K562 (cell line): Measurements from ENCODE around the gene SLC26A8. TPM values are rescaled to one million over a fixed set of nuclear protein-coding genes. Genes with fewer than 3 reads are reported as not detected.

ENCODE experiments used
- ATAC-seq: fragments of 200-7000 bp; cut with Tn5 transposase; 3 replicates; pipeline ENCODE4 v1.9.1; 2020; ENCODE audit warnings: moderate library complexity
- BruUV-seq: library from RNA; stranded (reverse); fragments of 400-500 nt; replicated peaks from 2 replicates; lab custom pipeline; 2021; lab: Mats Ljungman, UMichigan
- CTCF ChIA-PET: fragments of 300-600 bp; formaldehyde crosslinking; extraction: SDS; loops from one replicate; lab custom pipeline; 2021; ENCODE audit warnings: low intra/inter-chr PET ratio; lab: Yijun Ruan, JAX
- POLR2A ChIA-PET: fragments of 300-600, 350-650 bp; sonication (Branson Sonifier 250); formaldehyde crosslinking; extraction: SDS; loops from one replicate; lab custom pipeline; 2021; ENCODE audit warnings: antibody characterized with exemption, inconsistent platforms; lab: Yijun Ruan, JAX
- DNase-seq, 4 experiments: peaks; one replicate each; pipeline versions ENCODE4 v3.0.0 to v3.0.0-alpha.2; 2011 to 2018; ENCODE audit warnings: low spot score in 3 of 4, mixed read lengths in 3 of 4; ENCODE audit errors: extremely low read depth in 1 of 4
- FAIRE-seq: peaks from 2 replicates; lab custom pipeline; 2011; peaks lifted over from hg19 to GRCh38; lab: Jason Lieb, UNC
- H2AFZ ChIP-seq: 2 replicates; pipeline ENCODE4 v1.6.0; 2011; ENCODE audit warnings: low read depth, low read length, control low read depth, inconsistent platforms
- H3K27ac ChIP-seq: fragments of 200-600 bp; 3 replicates; pipeline ENCODE4 v1.8.0; 2011; ENCODE audit warnings: low read depth, mild to moderate bottlenecking, control low read depth, inconsistent platforms, low read length, moderate library complexity, mixed read lengths; ENCODE audit errors: extremely low read depth
- H3K27me3 ChIP-seq, 2 experiments: fragments of 300-600 bp in 1 of 2; 2 replicates in 1 of 2; 3 replicates in 1 of 2; pipeline versions ENCODE4 v1.6.0 to v1.8.0; 2011; ENCODE audit warnings: inconsistent platforms in 2 of 2, low read length in 2 of 2, mild to moderate bottlenecking in 1 of 2, mixed read lengths in 1 of 2, moderate library complexity in 1 of 2; ENCODE audit not compliant: control insufficient read depth in 2 of 2, insufficient read depth in 2 of 2
- H3K36me3 ChIP-seq: fragments of 300-600 bp; 3 replicates; pipeline ENCODE4 v1.8.0; 2011; ENCODE audit warnings: mild to moderate bottlenecking, low read length, inconsistent platforms; ENCODE audit not compliant: control insufficient read depth, insufficient read depth
- H3K4me1 ChIP-seq, 2 experiments: fragments of 200-600 bp in 1 of 2; replicated peaks in 1 of 2; 2 replicates in 1 of 2; 3 replicates in 1 of 2; pipeline versions ENCODE4 v1.5.1 to v1.8.0; 2011; ENCODE audit warnings: inconsistent platforms in 2 of 2, low read length in 2 of 2, mild to moderate bottlenecking in 1 of 2, mixed read lengths in 1 of 2, moderate library complexity in 1 of 2; ENCODE audit not compliant: control insufficient read depth in 2 of 2, insufficient read depth in 2 of 2
- H3K4me2 ChIP-seq: 2 replicates; pipeline ENCODE4 v1.6.1; 2011; ENCODE audit warnings: low read length, control low read depth, inconsistent platforms, mixed read lengths; ENCODE audit not compliant: insufficient read depth
- H3K4me3 ChIP-seq: fragments of 200-600 bp; sonication (generic), shearing (Covaris generic); 2 replicates; pipeline ENCODE4 v1.5.1; 2016; ENCODE audit warnings: control low read depth, inconsistent platforms
- H3K79me2 ChIP-seq: fragments of 200-600 bp; 3 replicates; pipeline ENCODE4 v1.8.0; 2011; ENCODE audit warnings: low read length, inconsistent platforms; ENCODE audit not compliant: control insufficient read depth, insufficient read depth
- H3K9ac ChIP-seq, 2 experiments: 2 replicates each; pipeline versions ENCODE4 v1.6.0 to v1.6.1; 2011; ENCODE audit warnings: low read depth in 2 of 2, low read length in 2 of 2, control low read depth in 1 of 2, inconsistent platforms in 1 of 2, mild to moderate bottlenecking in 1 of 2, mixed read lengths in 1 of 2; ENCODE audit not compliant: insufficient read depth in 1 of 2
- H3K9me1 ChIP-seq: one replicate; pipeline ENCODE4 v1.6.0; 2011; ENCODE audit warnings: inconsistent platforms, mild to moderate bottlenecking, low read length, moderate library complexity; ENCODE audit not compliant: control insufficient read depth, insufficient read depth
- H3K9me3 ChIP-seq: replicated peaks from 2 replicates; pipeline ENCODE4 v1.5.1; 2011; ENCODE audit warnings: low read depth, low read length, inconsistent platforms; ENCODE audit not compliant: control insufficient read depth, insufficient read depth
- H4K20me1 ChIP-seq: replicated peaks from 2 replicates; pipeline ENCODE4 v1.6.1; 2011; ENCODE audit warnings: low read length, inconsistent platforms, mixed read lengths; ENCODE audit not compliant: control insufficient read depth, insufficient read depth
- CBX1 ChIP-seq: sonication (generic); IDR thresholded peaks from 2 replicates; pipeline ENCODE4 v1.6.1; 2016; ENCODE audit warnings: antibody characterized with exemption, low read depth, mild to moderate bottlenecking
- CBX3 ChIP-seq, 2 experiments: IDR thresholded peaks; 1 replicate in 1 of 2; 2 replicates in 1 of 2; pipeline ENCODE4 v1.6.1; 2012; ENCODE audit warnings: inconsistent platforms in 2 of 2, low read length in 2 of 2, borderline replicate concordance in 1 of 2, control low read depth in 1 of 2
- CREB1 ChIP-seq, 2 experiments: sonication (generic) in 1 of 2; formaldehyde crosslinking in 1 of 2; IDR thresholded peaks; 2 replicates each; pipeline versions ENCODE4 v1.6.1 to v1.8.0; 2012 to 2022; ENCODE audit warnings: inconsistent platforms in 1 of 2, mild to moderate bottlenecking in 1 of 2, missing genetic modification reagents in 1 of 2, moderate library complexity in 1 of 2
- EZH2 ChIP-seq: IDR thresholded peaks from 2 replicates; pipeline ENCODE4 v1.6.1; 2012; ENCODE audit warnings: low read depth, mild to moderate bottlenecking, inconsistent platforms, low read length, borderline replicate concordance
- FUS ChIP-seq: fragments of 200-400 bp; formaldehyde crosslinking; optimal IDR thresholded peaks from 2 replicates; pipeline ENCODE3; 2017; ENCODE audit warnings: low read depth, low read length
- IFI16 ChIP-seq: fragments of 250-450 bp; sonication (Bioruptor Pico); IDR thresholded peaks from 2 replicates; pipeline ENCODE4 v2.1.2; 2022; ENCODE audit warnings: mild to moderate bottlenecking, inconsistent platforms
- JUNB ChIP-seq: fragments of 450-650 bp; formaldehyde crosslinking; conservative IDR thresholded peaks from 2 replicates; pipeline ENCODE4 v1.4.0; 2020; ENCODE audit warnings: mild to moderate bottlenecking
- MTA1 ChIP-seq: fragments of 450-650 bp; IDR thresholded peaks from 2 replicates; pipeline ENCODE4 v1.6.1; 2017; ENCODE audit warnings: borderline replicate concordance
- NBN ChIP-seq: fragments of 450-650 bp; IDR thresholded peaks from 2 replicates; pipeline ENCODE4 v1.6.1; 2016; ENCODE audit warnings: low read depth, mild to moderate bottlenecking
- OTX1 ChIP-seq: fragments of 450-650 bp; formaldehyde crosslinking; IDR thresholded peaks from 2 replicates; pipeline ENCODE4 v1.4.0; 2022; ENCODE audit warnings: mild to moderate bottlenecking
- PHTF2 ChIP-seq: fragments of 250-450 bp; sonication (Bioruptor Pico); IDR thresholded peaks from 2 replicates; pipeline ENCODE4 v1.5.0; 2021; ENCODE audit warnings: mild to moderate bottlenecking
- POU5F1 ChIP-seq: fragments of 150-350 bp; IDR thresholded peaks from 2 replicates; pipeline ENCODE4 v1.6.1; 2014; ENCODE audit warnings: borderline replicate concordance, low read length, low read depth, mild to moderate bottlenecking; ENCODE audit not compliant: partially characterized antibody
- RB1 ChIP-seq: fragments of 450-650 bp; IDR thresholded peaks from 2 replicates; pipeline ENCODE4 v1.6.1; 2017; ENCODE audit warnings: low read depth, mild to moderate bottlenecking
- SMARCA4 ChIP-seq: fragments of 450-650 bp; IDR thresholded peaks from 2 replicates; pipeline ENCODE4 v1.6.1; 2016
- SP1 ChIP-seq: sonication (generic); formaldehyde crosslinking; IDR thresholded peaks from 2 replicates; pipeline ENCODE4 v1.8.1; 2022; ENCODE audit warnings: mild to moderate bottlenecking, missing genetic modification reagents
- SPI1 ChIP-seq: IDR thresholded peaks from 2 replicates; pipeline ENCODE4 v1.6.1; 2011; ENCODE audit warnings: low read depth, low read length, control low read depth, borderline replicate concordance
- ZBTB2 ChIP-seq: fragments of 450-650 bp; IDR thresholded peaks from 2 replicates; pipeline ENCODE4 v1.6.1; 2016; ENCODE audit warnings: antibody characterized with exemption
- ZKSCAN1 ChIP-seq: fragments of 150-350 bp; IDR thresholded peaks from 2 replicates; pipeline ENCODE4 v1.6.1; 2016; ENCODE audit warnings: low read depth, low read length
- ZNF699 ChIP-seq: fragments of 250-450 bp; sonication (Bioruptor Pico); IDR thresholded peaks from 2 replicates; pipeline ENCODE4 v1.8.0; 2021; ENCODE audit warnings: mild to moderate bottlenecking, moderate library complexity; ENCODE audit not compliant: insufficient replicate concordance
- WGBS: fragments of 100-300 bp; shearing (Covaris generic); methylation state at CpG from one replicate; pipeline ENCODE4 v1.1.6; 2016; ENCODE audit warnings: low coverage, mixed read lengths; ENCODE audit not compliant: insufficient coverage; ENCODE audit errors: missing lambda C conversion rate; 5-methylcytosine and 5-hydroxymethylcytosine counted together
- in situ Hi-C: fragments of 300-500 bp; cut with MboI; formaldehyde crosslinking; loops from 4 replicates; pipeline ENCODE4 v1.15.0; 2018; ENCODE audit warnings: inconsistent platforms, mixed read lengths
- intact Hi-C: fragments of 100-400 bp; cut with micrococcal nuclease; formaldehyde crosslinking; loops from 2 replicates; pipeline ENCODE4 v1.14.2; 2022
- polyA plus RNA-seq, 8 experiments: library from polyadenylated mRNA; depleted of rRNA in 4 of 8; stranded (reverse) in 5 of 8; unstranded in 3 of 8; fragments of >200 nt; fragmentation: Nextera tagmentation in 2 of 8; fragmentation: Illumina TruSeq in 1 of 8; extraction: Ambion mirVana in 2 of 8; extraction: Trizol in 1 of 8; gene quantifications; 2 replicates each; pipeline versions ENCODE4 v1.2.1 to v1.2.3, GENCODE V29; 2011 to 2014; ENCODE audit warnings: inconsistent platforms in 1 of 8, missing spikeins in 1 of 8
- total RNA-seq, 7 experiments: library from RNA; depleted of rRNA in 6 of 7; stranded (reverse); fragments of >200 nt in 6 of 7; fragmentation: Illumina TruSeq in 2 of 7; extraction: Trizol in 2 of 7; gene quantifications; 2 replicates each; pipeline versions ENCODE4 v1.2.1 to v1.2.3, GENCODE V29; 2011 to 2021; ENCODE audit warnings: low replicate concordance in 1 of 7
- TF ChIP-seq, protein P1 (sequence below), 2 experiments: fragments of 450-650 bp; conservative IDR thresholded peaks; 2 replicates each; pipeline ENCODE4 v1.6.1; 2017; ENCODE audit warnings: mild to moderate bottlenecking in 2 of 2, moderate library complexity in 2 of 2

SLC26A8 gene
- total and polyA plus RNA-seq, 9 of the 15 experiments (the other 6 are each of a cell fraction or from before 2014, with no cell fraction given) = not detected

GRCh38 chr6:36027501-36028087 is 3.2 kb upstream of the SLC26A8 start, which contains the start of gene MAPK14:
MAPK14 (plus strand) TSS chr6:36027808; CDS start chr6:36028158, 350 bp downstream.
- Histone ChIP-seq H3K9ac (peak within 1 kb of the TSS; percentile 92 to 100), H3K36me3 (no peaks in the 10 kb centered on the region), H3K27me3 (no peaks in the 10 kb centered on the region), H3K79me2 (peaks cover 49% of the 10 kb centered on the region), H3K4me2 (peak within 1 kb of the TSS; percentile 99), H3K9me3 (no peaks in the 10 kb centered on the region), H3K4me1 (peaks cover 26 to 39% of the 10 kb centered on the region in 2 experiments), H3K9me1 (no peaks in the 10 kb centered on the region), H3K4me3 (peak within 1 kb of the TSS; percentile 92), H3K27ac (peak within 1 kb of the TSS; percentile 73), H2AFZ (peak within 1 kb of the TSS; percentile 91), H4K20me1 (0 out of 2 replicates have a peak, but pooled peaks cover 13% of the 10 kb centered on the region)
- under 1% methylated on average over 62 of the region's 62 CpGs for WGBS
- ATAC-seq (peak; percentile 91), DNase-seq (peak; percentile 97 to 100 (median 98)), FAIRE-seq (peak; percentile 97)
- intact Hi-C loops = loop anchor here (1.0 to 5.0 kb wide), 7 partner anchors 50 to 333 kb away; no protein-coding TSS in a partner anchor
- CTCF ChIA-PET = interaction anchor here (0.6 to 2.3 kb wide), 5 partner anchors 67 to 333 kb away, joined by 3 to 18 read pairs (median 3); no protein-coding TSS in a partner anchor
- in situ Hi-C loops = loop anchor here (5.0 kb wide), 1 partner anchor 70 kb away; no protein-coding TSS in a partner anchor
- POLR2A ChIA-PET = interaction anchor here (0.6 to 5.4 kb wide), 23 partner anchors 10 to 580 kb away, joined by 3 to 37 read pairs (median 3); no protein-coding TSS in a partner anchor
- BruUV-seq = no TSS peak
- TF ChIP-seq SP1 (CRISPR knock-in tag) (peak; percentile 67; the same call in 1 of the 2 replicates), IFI16 (CRISPR knock-in tag) (no peak), RB1 (peak; percentile 90), CREB1 (IDR thresholded peaks at IDR 0.05) (peak; percentile 62; the same call in 1 of the 2 replicates), CREB1 (CRISPR knock-in tag; IDR thresholded peaks at IDR 0.05) (no peak; the same call in none of the 2 replicates), NBN (no peak), CBX1 (peak; percentile 46; the same call in 1 of the 2 replicates), ZKSCAN1 (peak; percentile 32; the same call in 1 of the 2 replicates), EZH2 (no peak), SMARCA4 (no peak), SPI1 (peak; percentile 42; the same call in 1 of the 2 replicates), POU5F1 (peak; percentile 11), FUS (peak; percentile 42), ZBTB2 (no peak), ZNF699 (CRISPR knock-in tag) (no peak), CBX3 (IDR thresholded peaks at IDR 0.05; ENCODE audit: borderline replicate concordance in 1 of 2, low read length in 2 of 2) (peak in 1 of 2 experiments; percentile 63; a peak in 1 of 3 replicates), PHTF2 (CRISPR knock-in tag) (no peak), OTX1 (CRISPR knock-in tag) (0 out of 2 replicates have a peak, but pooled peaks have one; percentile 3), JUNB (no peak), MTA1 (peak; percentile 12; the same call in 1 of the 2 replicates)
- TF ChIP-seq, protein P1, sequence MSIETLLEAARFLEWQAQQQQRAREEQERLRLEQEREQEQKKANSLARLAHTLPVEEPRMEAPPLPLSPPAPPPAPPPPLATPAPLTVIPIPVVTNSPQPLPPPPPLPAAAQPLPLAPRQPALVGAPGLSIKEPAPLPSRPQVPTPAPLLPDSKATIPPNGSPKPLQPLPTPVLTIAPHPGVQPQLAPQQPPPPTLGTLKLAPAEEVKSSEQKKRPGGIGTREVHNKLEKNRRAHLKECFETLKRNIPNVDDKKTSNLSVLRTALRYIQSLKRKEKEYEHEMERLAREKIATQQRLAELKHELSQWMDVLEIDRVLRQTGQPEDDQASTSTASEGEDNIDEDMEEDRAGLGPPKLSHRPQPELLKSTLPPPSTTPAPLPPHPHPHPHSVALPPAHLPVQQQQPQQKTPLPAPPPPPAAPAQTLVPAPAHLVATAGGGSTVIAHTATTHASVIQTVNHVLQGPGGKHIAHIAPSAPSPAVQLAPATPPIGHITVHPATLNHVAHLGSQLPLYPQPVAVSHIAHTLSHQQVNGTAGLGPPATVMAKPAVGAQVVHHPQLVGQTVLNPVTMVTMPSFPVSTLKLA (conservative IDR thresholded peaks at IDR 0.05) = peak in 1 of 2 experiments; percentile 47; a peak in 2 of 4 replicates
